ENCODE data around the gene BLVRA.
"Not testable (repeated sequence)": the region's sequence is repeated elsewhere in the genome, so short reads cannot be mapped to it uniquely, and the experiment has no call there.

The BLVRA gene

GRCh38 chr7:43769791-43770465 is 11.4 kb downstream of the BLVRA start:
- DNase-seq = no peak

GRCh38 chr7:43771128-43771527 is 12.6 kb downstream of the BLVRA start:
- DNase-seq = no peak

GRCh38 chr7:43771573-43771972 is 13.1 kb downstream of the BLVRA start:
- no peak for DNase-seq

GRCh38 chr7:43773268-43773667 is 14.8 kb downstream of the BLVRA start:
- DNase-seq = not testable (repeated sequence)

GRCh38 chr7:43775255-43775654 is 16.8 kb downstream of the BLVRA start:
- DNase-seq = not testable (repeated sequence)

DNA sequence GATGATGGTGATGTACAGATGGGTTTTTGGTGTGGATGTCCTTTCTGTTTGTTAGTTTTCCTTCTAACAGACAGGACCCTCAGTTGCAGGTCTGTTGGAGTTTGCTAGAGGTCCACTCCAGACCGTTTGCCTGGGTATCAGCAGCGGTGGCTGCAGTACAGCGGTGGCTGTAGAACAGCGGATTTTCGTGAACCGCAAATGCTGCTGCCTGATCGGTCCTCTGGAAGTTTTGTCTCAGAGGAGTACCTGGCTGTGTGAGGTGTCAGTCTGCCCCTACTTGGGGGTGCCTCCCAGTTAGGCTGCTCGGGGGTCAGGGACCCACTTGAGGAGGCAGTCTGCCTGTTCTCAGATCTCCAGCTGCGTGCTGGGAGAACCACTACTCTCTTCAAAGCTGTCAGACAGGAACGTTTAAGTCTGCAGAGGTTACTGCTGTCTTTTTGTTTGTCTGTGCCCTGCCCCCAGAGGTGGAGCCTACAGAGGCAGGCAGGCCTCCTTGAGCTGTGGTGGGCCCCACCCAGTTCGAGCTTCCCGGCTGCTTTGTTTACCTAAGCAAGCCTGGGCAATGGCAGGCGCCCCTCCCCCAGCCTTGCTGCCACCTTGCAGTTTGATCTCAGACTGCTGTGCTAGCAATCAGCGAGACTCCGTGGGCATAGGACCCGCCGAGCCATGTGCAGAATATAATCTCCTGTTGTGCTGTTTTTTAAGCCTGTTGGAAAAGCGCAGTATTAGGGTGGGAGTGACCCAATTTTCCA is 20.0 kb downstream of the BLVRA start:
- peak in 1 of 2 experiments; percentile 33 for DNase-seq

DNA sequence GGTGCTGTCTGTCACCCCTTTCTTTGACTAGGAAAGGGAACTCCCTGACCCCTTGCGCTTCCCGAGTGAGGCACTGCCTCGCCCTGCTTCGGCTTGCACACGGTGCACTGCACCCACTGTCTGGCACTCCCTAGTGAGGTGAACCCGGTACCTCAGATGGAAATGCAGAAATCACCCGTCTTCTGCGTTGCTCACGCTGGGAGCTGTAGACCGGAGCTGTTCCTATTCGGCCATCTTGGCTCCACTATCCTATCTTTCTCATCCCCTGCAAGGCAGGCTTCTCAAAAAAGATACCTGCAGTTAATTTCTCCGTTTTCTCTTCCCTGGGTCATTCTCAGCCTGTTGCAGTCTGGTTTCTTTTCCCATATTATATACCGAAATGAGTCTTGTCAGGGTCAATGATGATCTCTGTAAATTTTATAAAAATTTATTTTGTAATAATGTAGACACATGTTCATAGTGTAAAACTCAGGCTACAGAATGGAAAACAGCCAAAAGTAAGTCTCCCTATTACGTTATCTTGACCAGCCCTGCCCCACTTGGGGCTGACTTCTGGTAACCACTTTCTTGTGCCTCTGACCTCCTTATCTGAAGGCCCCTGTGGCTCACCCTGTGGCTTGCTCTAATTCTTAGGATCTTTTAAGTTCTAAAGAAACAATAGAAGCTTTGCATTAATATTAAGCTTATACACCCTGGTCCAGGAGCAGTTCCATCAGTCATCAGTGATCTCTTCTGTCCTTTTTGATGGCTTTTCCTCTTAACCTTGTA is 20.7 kb downstream of the BLVRA start:
- peak in 1 of 2 experiments; percentile 33 for DNase-seq

- DNase-seq = no peak
Observed at GRCh38 chr7:43781726-43782607, 23.5 kb downstream of the BLVRA start.

- no peak for DNase-seq
Observed at GRCh38 chr7:43782768-43783555, 24.5 kb downstream of the BLVRA start.

- no peak for DNase-seq
Observed at GRCh38 chr7:43784030-43784584, 25.6 kb downstream of the BLVRA start.

DNA sequence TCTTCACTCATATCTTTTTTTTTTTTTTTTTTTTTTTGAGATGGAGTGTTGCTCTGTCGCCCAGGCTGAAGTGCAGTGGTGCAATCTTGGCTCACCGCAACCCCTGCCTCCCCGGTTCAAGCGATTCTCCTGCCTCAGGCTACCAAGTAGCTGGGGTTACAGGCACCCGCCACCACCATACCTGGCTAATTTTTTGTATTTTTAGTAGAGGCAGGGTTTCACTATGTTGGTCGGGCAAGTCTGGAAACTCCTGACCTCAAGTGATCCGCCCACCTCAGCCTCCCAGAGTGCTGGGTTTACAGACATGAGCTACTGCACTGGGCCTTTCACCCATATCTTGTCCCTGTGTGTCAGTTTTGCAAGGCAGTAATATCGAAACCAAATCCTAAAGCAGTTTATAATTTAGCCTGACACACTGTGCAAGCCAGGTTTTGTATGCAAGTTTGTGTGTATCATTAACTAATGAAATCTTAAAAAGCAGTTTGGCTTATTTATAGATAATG is 26.2 kb downstream of the BLVRA start:
- not testable (repeated sequence) for DNase-seq

GRCh38 chr7:43785420-43785819 is 26.9 kb downstream of the BLVRA start:
- no peak for DNase-seq

DNA sequence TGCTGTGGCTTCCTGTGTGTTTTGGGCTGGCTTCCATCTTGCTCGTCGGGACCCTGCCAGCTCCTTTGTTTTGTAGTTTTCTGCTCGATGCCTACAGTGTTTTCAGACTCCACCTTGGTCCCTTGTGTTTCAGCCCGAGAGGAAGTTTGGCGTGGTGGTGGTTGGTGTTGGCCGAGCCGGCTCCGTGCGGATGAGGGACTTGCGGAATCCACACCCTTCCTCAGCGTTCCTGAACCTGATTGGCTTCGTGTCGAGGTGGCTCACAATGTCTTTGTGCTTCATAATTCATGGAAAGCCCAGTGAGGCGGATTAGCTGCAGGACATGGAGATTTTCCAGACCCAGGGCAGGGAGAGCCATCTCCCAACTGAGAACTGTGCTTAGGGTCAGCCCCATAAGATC is 29.3 kb downstream of the BLVRA start:
- no peak for DNase-seq

DNA sequence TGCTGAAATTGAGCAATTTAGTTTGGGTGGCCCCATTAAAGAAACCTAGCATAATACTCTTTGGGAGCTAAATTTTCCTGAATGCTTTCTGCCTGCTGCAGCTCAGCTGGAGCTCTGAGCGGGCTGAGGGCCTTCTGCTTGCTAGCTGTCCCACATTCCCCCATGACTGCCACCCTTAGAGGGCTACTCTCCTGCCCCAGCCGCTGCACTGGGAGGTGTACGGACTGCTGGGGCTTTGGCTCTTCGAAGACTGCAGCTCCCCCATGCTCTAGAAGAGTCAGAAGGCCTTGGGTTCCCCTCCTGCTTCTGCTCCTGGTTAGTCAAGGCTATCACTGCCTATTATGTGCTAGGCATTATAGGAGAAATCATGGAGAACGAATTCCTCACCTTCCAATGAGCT is 31.5 kb downstream of the BLVRA start:
- DNase-seq = no peak

GRCh38 chr7:43790834-43791233 is 32.4 kb downstream of the BLVRA start:
- DNase-seq = no peak

GRCh38 chr7:43791665-43792064 is 33.2 kb downstream of the BLVRA start:
- DNase-seq = no peak

- no peak for DNase-seq
Observed at GRCh38 chr7:43792471-43793150, 34.1 kb downstream of the BLVRA start.

DNA sequence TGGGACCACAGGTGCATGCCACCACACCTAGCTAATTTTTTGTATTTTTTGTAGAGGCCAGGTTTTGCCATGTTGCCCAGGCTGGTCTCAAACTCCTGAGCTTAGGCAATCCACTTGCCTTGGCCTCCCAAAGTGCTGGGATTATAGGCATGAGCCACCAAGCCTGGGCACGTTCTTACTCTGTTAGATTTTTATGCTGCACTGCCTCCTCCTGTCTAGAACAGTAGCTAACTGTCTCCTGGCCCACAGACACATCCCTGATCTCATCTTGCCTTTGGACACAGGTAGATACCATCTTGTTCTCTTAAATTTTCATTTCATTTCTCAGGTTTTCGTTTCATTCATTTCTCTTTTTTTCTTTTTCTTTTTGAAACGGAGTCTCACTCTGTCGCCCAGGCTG is 41.1 kb downstream of the BLVRA start:
- DNase-seq = peak in 1 of 2 experiments; percentile 18

GRCh38 chr7:43803865-43804264 is 45.4 kb downstream of the BLVRA start:
- DNase-seq = no peak

GRCh38 chr7:43808410-43808809 is 49.9 kb downstream of the BLVRA start:
- DNase-seq = no peak

All from NCI-H526 (cell line).